ACHN (cell line): ENCODE data around the gene CAPSL.
"Not testable (repeated sequence)": the region's sequence is repeated elsewhere in the genome, so short reads cannot be mapped to it uniquely, and the experiment has no call there.

Experiments used
- DNase-seq: peaks from one replicate; pipeline ENCODE4 v3.0.0-alpha.2; 2015
- in situ Hi-C: cut with HindIII; loops from 2 replicates; pipeline ENCODE4 v1.10.0; 2017; ENCODE audit warnings: low sequenced_read_pairs, low pct_ligation_motif_present, low pct_unique_long_range_greater_than_20kb

The CAPSL gene

DNA sequence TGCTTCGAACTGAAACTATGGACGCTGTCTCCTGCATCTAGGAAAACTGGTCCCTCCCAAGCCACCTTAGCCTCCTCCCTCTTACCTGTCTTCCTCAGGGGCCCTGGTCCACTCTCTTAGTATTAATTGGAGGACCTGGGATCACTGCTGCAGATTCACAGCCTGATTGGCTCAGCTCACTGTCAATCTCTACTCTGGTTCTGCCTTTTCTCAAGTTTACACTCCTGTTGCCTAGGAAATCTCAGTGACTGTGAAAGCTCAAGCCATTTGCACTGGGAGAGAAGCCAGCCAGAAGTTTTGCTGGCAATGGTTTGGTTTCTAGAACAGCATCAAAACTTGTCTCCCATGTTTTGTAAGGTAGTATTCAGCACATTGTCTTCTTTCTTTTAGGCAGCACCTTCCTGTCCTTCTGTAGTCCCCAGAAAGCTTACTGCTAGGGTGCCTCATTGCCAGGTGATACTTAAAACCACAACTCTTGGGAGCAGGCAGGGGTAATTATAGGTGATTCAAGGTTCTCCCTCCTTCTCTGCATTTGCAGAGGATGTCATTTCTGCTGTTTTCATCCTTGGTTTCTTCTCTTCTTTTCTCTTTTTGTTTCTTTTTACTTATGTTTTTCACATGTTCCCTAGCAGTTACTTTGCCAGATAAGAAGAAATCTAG is at the start of gene CAPSL:
Gene CAPSL, minus strand, starts transcription at position 55 of the 660 bp plus-strand sequence. CDS start 17,502 bp downstream, outside the sequence.
- peak; percentile 11 for DNase-seq
- in situ Hi-C loops: no loop called here

GRCh38 chr5:35987776-35988175 is 49.4 kb upstream of the CAPSL start:
- no peak for DNase-seq
- in situ Hi-C loops: no loop called here

DNA sequence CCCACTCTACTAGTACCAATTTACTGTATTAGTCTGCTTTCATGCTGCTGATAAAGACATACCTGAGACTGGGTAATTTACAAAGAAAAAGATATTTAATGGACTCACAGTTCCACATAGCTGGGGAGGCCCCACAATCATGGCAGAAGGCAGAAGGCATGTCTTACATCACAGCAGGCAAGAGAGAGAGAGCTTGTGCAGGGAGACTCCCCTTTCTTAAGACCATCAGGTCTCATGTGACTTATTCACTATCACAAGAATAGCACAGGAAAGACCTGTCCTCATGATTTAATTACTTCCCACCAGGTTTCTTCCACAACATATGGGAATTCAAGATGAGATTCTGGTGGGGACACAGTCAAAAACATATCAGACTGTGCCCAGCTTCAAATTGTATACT is 41.3 kb upstream of the CAPSL start:
- DNase-seq: no peak
- in situ Hi-C loops: no loop called here

DNA sequence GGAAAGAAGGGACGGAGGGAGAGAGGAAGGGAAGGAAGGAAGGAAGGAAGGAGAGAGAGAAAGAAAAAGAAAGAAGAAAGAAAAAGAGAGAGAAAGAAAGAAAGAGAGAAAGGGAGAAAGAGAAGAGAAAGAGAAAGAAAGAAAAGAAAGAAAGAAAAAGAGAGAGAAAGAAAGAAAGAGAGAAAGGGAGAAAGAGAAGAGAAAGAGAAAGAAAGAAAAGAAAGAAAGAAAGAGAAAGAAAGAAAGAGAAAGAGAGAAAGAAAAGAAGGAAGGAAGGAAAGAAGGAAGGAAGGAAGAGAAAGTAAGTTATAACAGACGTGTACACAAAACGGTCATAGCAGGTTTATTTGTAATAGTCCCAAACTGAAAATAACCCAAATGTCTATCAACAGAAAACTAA is 38.4 kb upstream of the CAPSL start:
- in situ Hi-C loops, DNase-seq: not testable (repeated sequence)

DNA sequence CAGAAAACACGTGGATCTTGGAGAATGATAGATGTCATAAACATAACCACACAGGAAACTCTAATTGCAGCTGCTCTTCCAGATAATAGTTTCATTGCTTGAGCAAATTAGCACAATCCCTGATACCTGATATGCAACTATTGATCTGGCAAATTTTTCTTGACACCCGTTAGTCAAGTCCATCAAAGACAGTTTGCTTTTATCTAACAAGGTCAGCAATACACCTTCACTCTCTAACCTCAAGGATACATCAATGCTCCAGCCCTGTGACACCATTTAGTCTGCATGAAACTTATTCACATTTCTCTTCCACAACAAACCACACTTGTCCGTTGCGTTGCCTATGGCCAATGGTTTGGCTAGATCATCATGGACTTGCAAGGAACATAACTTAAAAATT is 36.1 kb upstream of the CAPSL start:
- DNase-seq: no peak
- in situ Hi-C loops: no loop called here

DNA sequence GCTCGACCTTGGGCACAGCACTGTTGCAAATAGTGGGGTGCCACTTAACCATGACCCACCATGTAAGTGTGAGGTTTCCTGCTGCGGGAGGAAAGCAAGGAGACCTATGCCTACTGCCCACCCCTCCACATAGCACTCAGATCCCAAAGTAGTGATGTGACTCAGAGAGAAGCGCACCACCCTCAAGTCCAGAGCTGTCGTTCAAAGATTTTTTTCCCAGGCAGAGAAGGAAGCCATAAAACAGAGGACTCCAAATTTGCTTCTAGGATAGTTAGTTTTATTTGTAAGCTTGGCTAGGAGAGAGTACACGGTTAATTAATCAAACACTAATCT is 33.4 kb upstream of the CAPSL start:
- DNase-seq: no peak
- in situ Hi-C loops: no loop called here

- no peak for DNase-seq
- in situ Hi-C loops: no loop called here
Measured at GRCh38 chr5:35971186-35971877, 32.9 kb upstream of the CAPSL start.

- DNase-seq: no peak
- in situ Hi-C loops: no loop called here
Measured at GRCh38 chr5:35963381-35963843, 25.0 kb upstream of the CAPSL start.

DNA sequence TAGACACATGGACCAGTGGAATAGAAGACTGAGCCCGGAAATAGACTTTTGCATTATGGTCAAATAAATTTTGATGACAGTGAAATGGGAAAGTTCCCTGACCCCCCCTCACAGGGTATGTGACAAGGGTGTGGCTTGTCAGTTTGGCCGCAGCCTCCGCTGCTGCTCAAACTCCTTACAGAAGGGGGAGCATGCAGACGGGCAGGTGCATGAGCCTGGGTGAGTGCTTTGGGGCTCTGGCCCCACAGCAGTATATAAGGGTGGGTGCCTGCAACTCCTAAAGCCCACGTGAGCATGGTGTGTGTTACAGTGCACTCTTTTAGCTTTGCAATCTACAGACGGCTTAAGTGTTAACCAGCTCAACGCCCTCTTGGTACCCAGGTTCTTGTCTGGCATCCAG is 21.9 kb upstream of the CAPSL start:
- in situ Hi-C loops: no loop called here
- DNase-seq: no peak

DNA sequence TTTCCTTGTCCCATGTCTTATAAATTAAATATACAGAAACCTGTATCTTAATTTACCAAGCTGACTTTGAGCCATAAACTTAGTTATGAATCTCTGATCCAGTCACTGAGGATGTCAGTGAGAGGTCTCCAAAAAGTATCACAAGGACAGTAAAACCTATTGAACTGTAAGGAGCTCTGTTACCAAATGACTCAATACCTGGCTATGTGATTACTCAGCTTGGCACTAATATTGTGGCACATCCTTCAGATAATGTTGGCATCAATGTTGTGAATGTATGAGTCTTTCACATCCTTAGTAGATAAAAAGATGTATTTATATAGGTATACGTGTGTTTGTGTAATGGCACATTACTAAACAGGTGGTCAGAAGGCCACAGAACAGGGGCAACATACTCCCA is 18.0 kb upstream of the CAPSL start:
- peak; percentile 11 for DNase-seq
- in situ Hi-C loops: no loop called here

- in situ Hi-C loops: no loop called here
- DNase-seq: no peak
Measured at GRCh38 chr5:35954175-35954574, 15.8 kb upstream of the CAPSL start.

DNA sequence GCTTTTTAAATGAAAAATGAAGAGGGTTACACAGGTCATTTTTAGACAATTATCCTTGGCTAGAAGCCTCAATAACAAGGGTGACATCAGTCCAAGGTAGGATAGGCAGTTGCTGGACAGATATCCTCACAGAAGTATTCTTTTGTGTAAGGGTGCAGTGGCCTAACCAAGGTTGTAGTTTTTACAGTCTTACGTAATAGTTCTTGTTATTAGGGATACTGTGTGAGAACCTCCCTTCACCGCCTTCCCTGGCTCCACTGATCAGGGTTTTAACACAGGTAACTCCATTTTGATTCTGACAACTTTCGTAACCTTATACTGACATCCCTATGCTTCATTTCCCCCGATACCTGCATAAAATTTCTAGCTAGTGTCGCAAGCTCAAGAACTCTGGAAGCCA is 8.7 kb upstream of the CAPSL start:
- in situ Hi-C loops: no loop called here
- DNase-seq: no peak

GRCh38 chr5:35939639-35940038 is 1.2 kb upstream of the CAPSL start:
- in situ Hi-C loops: no loop called here
- DNase-seq: no peak

DNA sequence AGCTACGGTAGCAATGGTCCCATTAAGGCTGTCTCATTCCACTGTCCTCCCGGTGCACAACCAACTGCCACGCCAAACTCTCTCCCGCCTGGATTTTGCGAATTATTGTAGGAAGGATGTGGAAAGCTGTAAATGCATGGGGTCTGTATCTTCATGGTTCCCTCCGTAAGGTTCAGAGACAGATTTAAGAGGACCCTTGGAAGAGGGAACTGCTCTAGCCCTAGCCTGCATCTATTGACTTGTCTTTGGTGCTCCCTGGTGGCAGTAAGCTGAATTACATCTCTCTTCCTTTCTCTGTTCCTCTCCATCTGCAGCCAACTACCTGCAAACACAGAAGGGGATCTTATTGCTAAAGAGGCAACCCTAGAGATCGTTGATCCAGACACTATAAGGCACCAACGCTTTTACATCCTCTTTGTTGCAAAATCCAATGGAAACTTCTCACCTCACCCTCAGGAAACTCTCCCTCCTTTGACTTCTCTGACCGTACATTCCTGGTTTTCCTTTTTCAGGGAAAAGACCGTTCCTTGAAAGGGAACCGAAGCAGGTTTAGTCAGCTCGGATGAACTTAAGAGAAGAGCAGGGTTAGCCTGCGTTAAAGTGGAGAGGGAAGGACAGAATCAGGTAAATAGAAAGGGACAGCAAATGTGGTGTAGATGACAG is 11.9 kb downstream of the CAPSL start:
- peak; percentile 24 for DNase-seq
- in situ Hi-C loops: no loop called here

GRCh38 chr5:35924950-35925722 is 13.3 kb downstream of the CAPSL start:
- in situ Hi-C loops: no loop called here
- peak; percentile 42 for DNase-seq

- in situ Hi-C loops: no loop called here
- no peak for DNase-seq
Measured at GRCh38 chr5:35924122-35924949, 14.1 kb downstream of the CAPSL start.

DNA sequence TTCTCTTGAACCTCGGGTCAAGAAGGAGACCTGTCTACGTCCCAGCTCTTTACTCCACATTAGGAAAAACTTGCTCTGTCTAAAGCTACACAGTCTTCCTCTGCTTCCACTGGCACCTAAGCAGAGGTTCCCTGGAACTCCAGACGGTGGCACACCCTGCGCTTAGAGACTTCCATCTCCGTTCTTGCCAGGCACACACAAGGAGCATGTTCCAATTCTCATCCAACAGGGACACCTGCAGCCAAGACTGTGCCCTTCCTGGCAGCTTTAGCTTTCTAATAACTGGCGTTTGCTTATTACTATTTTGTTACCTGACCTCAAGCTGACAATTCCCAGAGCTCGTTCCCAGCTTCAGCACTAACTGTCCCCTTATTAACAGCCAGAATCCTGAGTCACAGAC is 16.0 kb downstream of the CAPSL start:
- DNase-seq: no peak
- in situ Hi-C loops: no loop called here

DNA sequence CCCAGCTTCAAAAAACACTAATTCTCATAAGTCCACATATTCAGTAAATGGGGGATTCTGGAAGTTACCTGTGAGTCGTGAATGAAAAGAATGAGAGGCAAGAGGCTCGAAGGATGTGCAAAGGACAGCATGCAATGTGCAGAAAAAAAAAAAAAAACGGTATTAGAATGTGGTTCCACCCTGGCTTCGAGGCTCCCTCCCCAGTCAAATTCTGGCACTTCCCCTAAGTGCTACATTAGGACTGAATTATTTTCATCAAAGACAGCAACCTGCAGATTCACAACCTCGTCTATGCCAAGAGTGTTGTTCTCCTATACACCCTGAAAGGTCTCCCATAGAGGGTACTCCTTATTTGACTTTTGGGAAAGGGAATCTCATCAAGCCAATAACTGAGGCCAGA is 16.5 kb downstream of the CAPSL start:
- in situ Hi-C loops: no loop called here
- DNase-seq: no peak
